CD4-positive, alpha-beta T cell (primary cell): ENCODE data around the gene MFAP4. TPM values are rescaled to one million over a fixed set of nuclear protein-coding genes. Genes with fewer than 3 reads are reported as not detected.

Source experiments
- ATAC-seq: fragments of 200-7000 bp; cut with Tn5 transposase; one replicate; pipeline ENCODE4 v1.10.0; 2022; ENCODE audit warnings: mild to moderate bottlenecking; ENCODE audit not compliant: poor library complexity
- CTCF ChIA-PET: fragments of 350-600 bp; sonication (Branson Sonifier 250); formaldehyde crosslinking; loops from one replicate; lab custom pipeline; 2021; ENCODE audit warnings: antibody characterized with exemption, inconsistent platforms; lab: Charles Lee
- POLR2A ChIA-PET: fragments of 350-600 bp; sonication (Branson Sonifier 250); formaldehyde crosslinking; loops from one replicate; lab custom pipeline; 2021; ENCODE audit warnings: antibody characterized with exemption, inconsistent platforms; lab: Charles Lee
- DNase-seq, 14 experiments: peaks; one replicate each; pipeline ENCODE4 v3.0.0-alpha.2; 2013 to 2020; ENCODE audit warnings: mixed read lengths in 2 of 14
- H3K27ac ChIP-seq, 2 donors: one replicate each; pipeline versions ENCODE4 v1.5.1 to v1.7.0; 2013; ENCODE audit warnings: low read length in 2 of 2, low read depth in 1 of 2, mild to moderate bottlenecking in 1 of 2
- H3K27me3 ChIP-seq, 2 experiments: 1 replicate in 1 of 2; 2 replicates in 1 of 2; pipeline versions ENCODE4 v1.6.1 to v1.7.0; 2013; ENCODE audit warnings: low read length in 2 of 2, control low read depth in 1 of 2, mild to moderate bottlenecking in 1 of 2, moderate library complexity in 1 of 2; ENCODE audit not compliant: insufficient read depth in 2 of 2, control insufficient read depth in 1 of 2
- H3K36me3 ChIP-seq: one replicate; pipeline ENCODE4 v1.6.1; 2013; ENCODE audit warnings: low read length, control low read depth; ENCODE audit not compliant: insufficient read depth
- H3K4me1 ChIP-seq: one replicate; pipeline ENCODE4 v1.6.1; 2013; ENCODE audit warnings: low read length, control low read depth; ENCODE audit not compliant: insufficient read depth
- H3K4me3 ChIP-seq: one replicate; pipeline ENCODE4 v1.5.1; 2013; ENCODE audit warnings: mild to moderate bottlenecking, low read length, moderate library complexity
- H3K9me3 ChIP-seq, 2 experiments: 1 replicate in 1 of 2; 2 replicates in 1 of 2; pipeline versions ENCODE4 v1.6.1 to v1.7.0; 2013; ENCODE audit warnings: low read length in 2 of 2, mild to moderate bottlenecking in 2 of 2, control low read depth in 1 of 2, moderate library complexity in 1 of 2; ENCODE audit not compliant: control insufficient read depth in 1 of 2, insufficient read depth in 1 of 2
- H3K27ac Mint-ChIP-seq: one replicate; pipeline ENCODE4 v1.8.0; 2020; ENCODE audit warnings: mixed read lengths
- H3K27me3 Mint-ChIP-seq: one replicate; pipeline ENCODE4 v1.8.0; 2021; ENCODE audit warnings: mixed read lengths
- H3K36me3 Mint-ChIP-seq: one replicate; pipeline ENCODE4 v1.8.0; 2021; ENCODE audit warnings: low read depth, mixed read lengths
- H3K4me1 Mint-ChIP-seq: one replicate; pipeline ENCODE4 v1.8.0; 2021; ENCODE audit warnings: low read depth, mixed read lengths
- H3K4me3 Mint-ChIP-seq: one replicate; pipeline ENCODE4 v1.8.0; 2020; ENCODE audit warnings: mild to moderate bottlenecking, mixed read lengths
- H3K9me3 Mint-ChIP-seq: one replicate; pipeline ENCODE4 v1.8.0; 2020; ENCODE audit warnings: mixed read lengths
- CTCF ChIP-seq: fragments of 200-600 bp; IDR thresholded peaks from one replicate; pipeline ENCODE4 v1.8.0; 2022; ENCODE audit warnings: antibody characterized with exemption, mild to moderate bottlenecking
- intact Hi-C, 2 experiments: fragments of 100-400 bp; cut with DNase I in 1 of 2; cut with micrococcal nuclease in 1 of 2; formaldehyde crosslinking; loops; one replicate each; pipeline versions ENCODE4 v1.15.1 to v1.9.0; 2023 to 2025; cut with DNase I, micrococcal nuclease
- total RNA-seq, 174 experiments: library from RNA in 2 of 174; stranded (reverse) in 2 of 174; gene quantifications; one replicate each; pipeline ENCODE4 v1.2.3 and lab custom pipeline; 2021 to 2026

Gene MFAP4
- total RNA-seq, 2 experiments from 2014 or later = not detected

DNA sequence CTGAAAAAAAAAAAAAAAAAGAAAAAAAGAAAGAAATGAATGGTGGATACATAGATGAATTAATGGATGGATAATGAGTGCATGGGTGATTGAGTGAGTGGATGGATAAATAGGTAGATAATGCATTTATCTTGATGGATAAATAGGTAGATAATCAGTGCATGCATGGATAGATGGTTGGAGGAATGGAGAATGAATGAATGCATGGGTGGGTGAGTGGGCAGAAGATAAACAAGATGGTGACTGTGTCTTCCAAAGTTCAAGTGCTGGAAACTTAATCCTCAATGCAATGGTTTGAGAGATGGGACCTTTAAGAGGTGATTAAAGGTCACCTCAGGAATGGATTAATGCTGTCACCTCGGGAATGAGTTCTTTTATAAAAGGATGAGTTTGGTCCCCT, 17.3 kb upstream of the MFAP4 start:
- ChIA-PET POLR2A (no interaction called here), CTCF (no interaction called here)
- intact Hi-C loops = no loop called here
- Mint-ChIP-seq H3K36me3 (no peaks in the 10 kb centered on the region), H3K9me3 (no peaks in the 10 kb centered on the region), H3K27me3 (no peaks in the 10 kb centered on the region), H3K4me1 (no peaks in the 10 kb centered on the region), H3K27ac (no peak overlapping the region), H3K4me3 (no peak overlapping the region)
- no peak for ATAC-seq
- Histone ChIP-seq H3K36me3 (no peaks in the 10 kb centered on the region), H3K4me3 (no peak overlapping the region), H3K9me3 (no peaks in the 10 kb centered on the region), H3K4me1 (no peaks in the 10 kb centered on the region), H3K27me3 (no peaks in the 10 kb centered on the region), H3K27ac (no peak overlapping the region)
- DNase-seq = no peak
- TF ChIP-seq CTCF = no peak

DNA sequence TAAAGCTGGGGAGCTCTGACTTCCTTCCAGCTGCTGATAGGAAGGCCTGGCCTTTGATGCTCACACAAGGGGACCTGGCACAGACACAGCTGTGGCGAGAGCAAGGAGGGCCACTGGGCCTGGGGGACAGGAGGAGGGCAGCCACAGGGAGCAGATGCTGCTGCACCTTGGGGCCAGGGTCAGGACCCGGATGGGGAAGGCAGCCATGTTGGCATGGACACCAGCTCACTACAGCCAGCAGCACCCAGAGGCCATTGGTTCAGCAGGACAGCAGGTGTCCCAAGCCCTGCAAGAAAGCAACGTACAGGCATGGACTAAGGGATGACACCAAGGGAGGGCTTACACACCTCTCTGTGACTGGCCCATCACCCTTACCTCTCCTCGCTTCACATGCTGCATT, 16.0 kb upstream of the MFAP4 start:
- ATAC-seq = no peak
- intact Hi-C loops = no loop called here
- no peak overlapping the region for H3K27ac Mint-ChIP-seq
- no peak overlapping the region for H3K4me3 Mint-ChIP-seq
- DNase-seq = no peak
- Histone ChIP-seq H3K9me3 (no peaks in the 10 kb centered on the region), H3K4me1 (no peaks in the 10 kb centered on the region), H3K27me3 (no peaks in the 10 kb centered on the region), H3K4me3 (no peak overlapping the region), H3K36me3 (no peaks in the 10 kb centered on the region), H3K27ac (no peak overlapping the region)
- POLR2A ChIA-PET = no interaction called here
- no peaks in the 10 kb centered on the region for H3K27me3 Mint-ChIP-seq
- CTCF ChIA-PET = no interaction called here
- no peaks in the 10 kb centered on the region for H3K9me3 Mint-ChIP-seq
- no peaks in the 10 kb centered on the region for H3K4me1 Mint-ChIP-seq
- H3K36me3 Mint-ChIP-seq = no peaks in the 10 kb centered on the region
- no peak for TF ChIP-seq CTCF

DNA sequence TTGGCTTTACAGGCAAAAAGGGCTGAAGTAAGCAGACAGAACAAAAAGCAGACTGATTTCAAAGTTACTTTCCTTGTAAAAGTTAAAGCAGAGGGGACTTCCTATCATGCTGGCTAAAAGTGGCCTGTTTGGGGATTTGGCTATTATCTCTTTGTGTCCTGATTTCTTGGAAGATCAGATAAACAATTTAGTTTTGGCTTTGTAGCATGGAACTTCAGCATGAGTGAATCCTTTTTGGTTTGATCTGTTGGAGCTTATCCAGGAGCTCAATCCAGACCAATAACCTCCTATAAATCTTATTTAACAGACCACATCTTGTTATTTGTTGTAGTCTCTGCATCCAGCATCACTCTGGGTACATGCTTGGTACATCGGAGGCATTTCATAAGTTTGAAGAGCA, 15.2 kb upstream of the MFAP4 start:
- Histone ChIP-seq H3K27me3 (no peaks in the 10 kb centered on the region), H3K36me3 (no peaks in the 10 kb centered on the region), H3K9me3 (no peaks in the 10 kb centered on the region), H3K4me3 (no peak overlapping the region), H3K27ac (no peak overlapping the region), H3K4me1 (no peaks in the 10 kb centered on the region)
- Mint-ChIP-seq H3K4me3 (no peak overlapping the region), H3K9me3 (no peaks in the 10 kb centered on the region), H3K27ac (no peak overlapping the region), H3K36me3 (no peaks in the 10 kb centered on the region), H3K27me3 (no peaks in the 10 kb centered on the region), H3K4me1 (no peaks in the 10 kb centered on the region)
- TF ChIP-seq CTCF = no peak
- intact Hi-C loops = no loop called here
- ATAC-seq = no peak
- DNase-seq = no peak
- POLR2A ChIA-PET = no interaction called here
- CTCF ChIA-PET = no interaction called here
